A204.1 (cell line): ENCODE measurements around the gene PCGF3.
"Not testable (repeated sequence)": the region's sequence is repeated elsewhere in the genome, so short reads cannot be mapped to it uniquely, and the experiment has no call there.

Experiments used
- FAIRE-seq: peaks from 2 replicates; lab custom pipeline; 2012; peaks lifted over from hg19 to GRCh38; lab: Jason Lieb, UNC

The PCGF3 gene

DNA sequence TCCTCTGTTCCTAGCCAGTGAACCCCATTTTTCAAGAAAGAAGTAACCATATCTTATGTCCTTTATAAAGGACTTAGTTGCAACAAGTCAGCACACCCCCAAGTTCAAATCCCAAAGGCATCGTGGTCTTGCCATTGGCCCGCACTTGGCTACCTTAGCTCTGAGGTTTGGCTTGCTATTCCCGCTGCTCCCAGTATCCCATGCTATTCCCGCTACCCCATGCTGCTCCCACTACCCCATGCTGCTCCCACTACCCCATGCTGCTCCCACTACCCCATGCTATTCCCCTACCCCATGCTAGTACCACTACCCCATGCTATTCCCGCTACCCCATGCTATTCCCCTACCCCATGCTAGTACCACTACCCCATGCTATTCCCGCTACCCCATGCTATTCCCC, 37.4 kb upstream of the PCGF3 start:
- FAIRE-seq, result not testable (repeated sequence)

DNA sequence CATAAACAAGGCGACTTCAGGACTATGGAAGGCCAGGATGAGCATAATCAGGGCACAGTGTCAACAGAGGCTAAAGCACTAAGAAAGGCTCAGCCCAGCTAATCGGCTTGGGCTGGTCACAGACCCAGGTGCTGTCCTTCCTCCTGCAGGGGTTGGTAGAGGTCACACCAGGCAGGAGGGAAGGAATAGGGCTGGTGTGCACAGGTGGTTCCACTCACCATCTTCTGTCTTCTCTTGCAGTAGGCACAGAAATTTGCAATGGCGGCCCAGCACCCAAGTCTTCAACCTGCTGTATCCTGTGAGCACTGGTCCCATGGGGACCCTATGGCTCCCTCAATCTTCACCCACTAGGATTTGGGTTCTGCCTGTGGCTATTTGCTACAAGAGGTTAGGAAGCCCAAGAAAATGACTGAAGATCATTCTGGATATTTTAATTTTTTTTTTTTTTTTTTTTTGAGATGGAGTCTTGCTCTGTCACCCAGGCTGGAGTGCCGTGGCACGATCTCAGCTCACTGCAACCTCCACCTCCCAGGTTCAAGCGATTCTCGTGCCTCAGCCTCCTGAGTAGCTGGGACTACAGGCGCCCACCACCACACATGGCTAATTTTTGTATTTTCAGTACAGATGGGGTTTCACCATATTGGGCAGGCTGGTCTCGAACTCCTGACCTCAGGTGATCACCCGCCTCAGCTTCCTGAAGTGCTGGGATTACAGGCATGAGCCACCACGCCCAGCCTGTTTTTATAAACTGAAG, 35.6 kb upstream of the PCGF3 start:
- not testable (repeated sequence) for FAIRE-seq

DNA sequence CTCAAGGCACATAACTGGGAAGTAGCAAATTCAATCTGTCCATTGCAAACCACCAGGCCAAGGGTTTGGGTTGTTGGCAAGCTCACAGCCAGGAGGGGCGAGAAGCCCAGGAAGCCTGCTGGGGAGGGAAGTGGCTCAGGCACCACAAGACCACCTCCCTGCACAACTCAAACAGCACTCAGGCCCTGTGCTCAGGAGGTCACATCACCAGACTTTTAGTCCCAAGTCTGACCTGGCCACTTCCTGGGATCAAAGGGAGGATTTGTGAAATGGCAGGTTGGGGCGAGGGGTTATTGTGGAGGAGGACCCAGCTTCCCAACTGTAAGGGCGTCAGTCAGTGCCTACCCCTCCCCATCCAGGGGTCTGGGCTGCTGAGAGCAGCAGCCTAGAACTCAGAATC, 33.9 kb upstream of the PCGF3 start:
- no peak for FAIRE-seq

DNA sequence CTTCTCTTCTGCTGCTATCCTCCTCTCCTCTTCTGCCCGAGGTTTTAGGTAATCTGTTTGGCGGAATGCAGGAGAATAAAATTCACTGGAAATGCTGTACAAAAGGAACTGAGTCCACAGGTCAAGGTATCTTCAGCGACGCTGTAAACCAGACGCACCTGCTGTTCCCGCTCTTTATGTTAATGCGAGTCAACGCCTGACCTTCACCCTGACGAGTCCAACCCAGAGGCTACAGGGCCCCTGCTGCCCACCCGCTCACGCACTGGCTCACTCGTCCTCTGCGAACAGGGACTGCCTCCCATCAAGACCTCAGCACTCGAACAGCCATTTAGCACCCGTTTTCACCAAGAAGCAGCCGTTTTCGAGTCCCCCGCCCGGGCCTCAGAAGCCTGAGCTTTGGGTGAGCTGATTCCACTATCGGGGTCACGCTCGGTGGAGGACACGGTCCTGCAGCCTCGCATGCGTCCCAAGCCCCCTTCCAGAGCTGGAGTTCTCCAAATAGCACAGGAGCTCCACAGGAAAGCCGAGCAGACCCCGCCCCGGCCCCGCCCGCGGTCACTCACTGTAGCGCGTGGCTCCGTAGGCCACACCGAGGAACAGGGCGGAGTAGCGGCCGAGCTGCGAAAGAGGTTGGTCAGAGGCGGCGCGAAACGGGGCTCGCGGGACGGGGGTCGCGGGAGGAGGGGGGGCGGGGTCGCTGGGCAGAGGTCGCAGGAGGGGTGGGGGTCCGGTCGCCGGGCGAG, 32.1 kb upstream of the PCGF3 start:
- FAIRE-seq, result no peak

DNA sequence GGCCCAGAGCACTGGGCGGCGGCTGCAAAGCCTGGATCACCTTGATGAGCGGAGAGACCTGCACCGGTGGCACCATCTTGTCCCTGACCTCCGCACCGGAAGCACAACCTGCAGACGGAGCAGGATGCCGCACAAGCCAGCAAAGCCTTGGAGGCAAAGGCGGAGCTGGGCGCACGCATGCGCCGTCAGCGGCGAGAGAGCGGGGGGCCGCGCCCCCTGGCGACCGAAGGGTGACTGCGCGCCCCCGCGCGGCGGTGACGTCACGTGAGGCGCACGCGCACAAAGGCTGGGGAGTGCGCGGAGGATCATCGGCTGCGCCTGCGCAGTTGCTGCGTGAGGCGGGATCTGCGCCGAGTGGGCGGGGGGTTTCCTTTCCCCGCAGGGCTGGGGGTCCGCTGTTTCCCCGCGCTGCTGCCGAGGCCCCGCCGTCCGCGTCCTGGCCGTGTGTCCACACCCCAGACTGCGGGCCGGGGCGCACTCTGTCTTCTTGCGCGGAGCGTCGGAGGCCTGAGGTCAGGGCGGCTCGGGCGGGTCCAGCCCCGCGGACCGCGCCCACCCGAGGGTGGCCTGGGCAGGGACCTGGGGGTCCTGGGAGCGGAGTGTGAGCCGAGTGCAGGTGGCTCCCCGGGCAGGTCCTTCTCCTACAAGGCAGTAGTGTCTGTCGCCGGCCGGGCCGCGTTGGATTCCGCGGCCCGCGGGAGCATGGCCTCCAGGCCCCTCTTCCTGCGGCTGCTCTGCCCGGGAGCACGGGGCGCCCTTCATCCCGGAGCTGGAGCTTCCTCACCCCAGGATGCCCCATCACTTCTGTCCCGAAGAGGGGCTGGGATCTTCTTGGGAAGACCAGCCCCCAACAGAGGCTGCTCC, 31.2 kb upstream of the PCGF3 start, which contains the start of the genes ATP5ME and MYL5:
Gene ATP5ME, minus strand, starts transcription at position 105 of the 864 bp plus-strand sequence. Its CDS starts 29 bp downstream, at position 76.
Gene MYL5, plus strand, starts transcription at position 371 of the 864 bp plus-strand sequence. CDS start 3,485 bp downstream, outside the sequence.
- no peak for FAIRE-seq

DNA sequence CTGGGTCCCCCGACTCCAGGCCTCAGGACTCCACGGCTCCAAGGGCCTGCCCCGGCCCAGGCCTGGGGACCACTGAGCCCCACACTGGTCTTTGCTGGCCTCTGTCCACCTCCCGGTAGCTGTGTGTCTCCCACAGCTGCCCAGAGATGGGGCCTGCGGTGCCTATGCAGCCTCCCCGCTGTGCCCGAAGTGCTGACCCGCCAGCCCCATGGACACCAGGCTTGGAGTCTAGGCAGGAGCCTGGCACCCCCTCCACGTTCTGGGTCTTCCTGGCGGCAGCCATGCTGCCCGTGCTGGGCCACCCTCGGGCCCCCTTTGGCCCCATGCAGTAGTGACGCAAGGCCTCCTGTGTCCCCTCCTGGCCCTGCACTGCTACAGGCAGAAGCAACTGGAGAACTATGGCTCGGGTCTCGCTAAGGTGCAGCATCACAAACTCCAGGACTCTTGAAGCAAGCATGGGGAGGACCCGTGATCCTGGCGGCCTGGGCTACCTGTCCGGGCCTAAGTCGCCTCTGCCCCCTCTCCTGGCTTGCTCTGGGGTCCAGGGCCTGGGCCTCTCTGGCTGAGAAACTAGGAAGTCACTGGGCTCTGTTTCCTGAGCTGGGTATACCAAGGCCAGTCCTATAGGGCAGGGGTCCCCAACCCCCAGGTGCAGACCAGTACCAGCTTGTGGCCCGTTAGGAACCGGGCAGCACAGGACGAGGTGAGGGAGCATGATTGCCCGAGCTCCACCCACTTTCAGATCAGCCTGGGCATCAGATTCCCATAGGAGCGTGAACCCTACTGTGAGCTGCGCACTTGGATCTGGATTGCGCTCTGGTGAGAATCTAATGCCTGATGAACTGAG, 30.4 kb upstream of the PCGF3 start:
- FAIRE-seq, result no peak

DNA sequence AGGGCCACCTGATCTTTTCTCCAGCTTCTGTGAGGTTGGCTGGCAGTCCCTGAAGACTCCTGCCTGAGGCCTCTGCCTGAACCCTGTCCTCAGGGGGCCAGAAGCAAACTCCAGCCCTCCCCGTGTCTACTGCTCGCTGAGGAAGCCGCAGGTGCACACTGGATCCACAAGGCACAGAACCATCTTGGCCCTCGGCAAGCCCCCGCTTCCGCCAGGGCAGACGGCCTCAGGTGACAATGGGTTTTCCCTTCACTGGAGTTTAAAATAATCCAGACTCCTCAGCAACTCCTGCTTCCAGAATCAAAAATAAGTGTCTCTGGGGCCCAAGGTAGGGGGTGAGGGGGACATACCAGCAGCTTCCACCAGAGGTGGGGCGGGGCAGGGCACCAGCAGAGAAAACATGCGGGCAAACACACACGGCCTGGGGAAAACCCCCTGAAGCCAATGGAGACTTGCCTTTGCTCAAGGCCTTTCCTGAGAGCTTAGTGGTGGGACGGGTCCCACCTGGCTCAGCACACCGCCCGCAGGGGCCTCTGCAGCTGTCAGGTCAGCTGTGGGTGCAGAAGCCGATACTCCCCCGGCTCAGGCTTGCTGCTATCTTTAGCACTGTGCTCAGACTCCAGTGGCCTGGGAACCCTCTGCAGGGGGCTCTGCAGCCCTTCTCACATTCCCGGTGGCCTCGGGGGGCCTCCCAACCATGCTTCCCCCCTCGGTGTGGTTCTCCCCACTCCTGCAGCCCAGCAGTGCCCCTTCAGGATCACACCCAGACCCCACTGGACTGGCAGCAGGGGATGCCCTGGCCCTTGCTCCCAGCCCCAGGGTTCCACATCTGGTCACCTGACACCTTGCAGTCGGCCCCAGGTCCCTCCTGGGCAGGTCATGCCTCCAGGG, 29.4 kb upstream of the PCGF3 start:
- no peak for FAIRE-seq

DNA sequence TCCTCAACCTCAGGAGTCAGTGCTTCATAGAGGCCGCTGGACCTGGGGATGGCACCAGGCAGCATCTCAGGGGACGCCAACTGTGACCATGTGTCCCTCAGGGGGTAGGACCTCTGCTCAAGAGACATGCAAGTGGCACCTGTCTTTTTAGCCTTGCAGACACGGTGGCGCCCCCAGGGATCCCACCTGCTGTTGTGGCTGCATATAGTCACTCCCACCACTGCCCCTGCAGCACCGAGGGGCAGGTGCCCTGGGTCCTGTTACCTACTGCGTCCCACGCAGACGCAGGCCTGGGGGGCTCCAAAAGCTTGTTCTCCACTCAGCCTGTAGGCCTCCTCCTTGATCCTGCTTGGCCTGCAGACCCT, 28.8 kb upstream of the PCGF3 start:
- FAIRE-seq, result no peak

DNA sequence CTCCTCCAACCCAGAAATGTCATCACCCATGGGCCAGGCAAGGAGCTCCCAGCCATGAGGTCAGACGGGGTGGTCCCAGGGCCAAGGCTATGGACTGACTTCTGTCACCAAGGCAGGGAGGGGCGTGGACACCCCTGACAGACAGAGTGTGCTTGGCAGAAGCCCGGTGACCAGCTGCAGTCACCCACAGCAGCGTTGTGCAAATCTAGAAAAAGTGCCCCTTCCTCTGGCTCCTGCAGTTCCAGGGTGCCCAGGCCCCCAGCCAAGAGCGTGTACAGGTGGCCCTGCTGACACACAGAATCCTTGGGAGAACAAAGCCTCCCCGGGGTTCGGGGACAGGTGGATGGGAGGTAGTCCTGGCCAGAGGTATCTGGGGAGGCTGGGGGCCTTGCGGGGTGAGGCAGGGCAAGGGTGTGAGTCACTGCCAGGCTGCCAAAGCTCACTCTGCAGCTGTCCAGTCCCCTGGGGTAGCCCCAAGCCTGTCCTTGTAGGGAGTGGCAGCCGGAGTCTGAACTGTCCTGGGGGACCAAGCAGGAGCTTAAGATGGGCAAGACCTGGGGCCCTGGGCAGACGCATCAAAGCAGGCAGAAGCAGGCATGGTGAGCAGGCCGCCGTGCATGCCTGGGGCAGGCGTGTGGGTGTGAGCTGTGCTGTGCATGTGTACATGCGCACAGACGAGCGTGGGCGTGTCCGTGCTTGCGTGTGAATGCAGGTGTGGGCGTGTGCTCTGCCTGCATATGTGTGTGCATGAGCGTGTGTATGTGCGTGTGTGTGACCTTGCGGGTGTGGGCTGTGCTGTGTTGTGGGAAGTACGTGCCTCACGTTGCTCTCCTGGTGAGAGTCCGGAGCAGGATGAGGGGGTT, 28.0 kb upstream of the PCGF3 start:
- no peak for FAIRE-seq

DNA sequence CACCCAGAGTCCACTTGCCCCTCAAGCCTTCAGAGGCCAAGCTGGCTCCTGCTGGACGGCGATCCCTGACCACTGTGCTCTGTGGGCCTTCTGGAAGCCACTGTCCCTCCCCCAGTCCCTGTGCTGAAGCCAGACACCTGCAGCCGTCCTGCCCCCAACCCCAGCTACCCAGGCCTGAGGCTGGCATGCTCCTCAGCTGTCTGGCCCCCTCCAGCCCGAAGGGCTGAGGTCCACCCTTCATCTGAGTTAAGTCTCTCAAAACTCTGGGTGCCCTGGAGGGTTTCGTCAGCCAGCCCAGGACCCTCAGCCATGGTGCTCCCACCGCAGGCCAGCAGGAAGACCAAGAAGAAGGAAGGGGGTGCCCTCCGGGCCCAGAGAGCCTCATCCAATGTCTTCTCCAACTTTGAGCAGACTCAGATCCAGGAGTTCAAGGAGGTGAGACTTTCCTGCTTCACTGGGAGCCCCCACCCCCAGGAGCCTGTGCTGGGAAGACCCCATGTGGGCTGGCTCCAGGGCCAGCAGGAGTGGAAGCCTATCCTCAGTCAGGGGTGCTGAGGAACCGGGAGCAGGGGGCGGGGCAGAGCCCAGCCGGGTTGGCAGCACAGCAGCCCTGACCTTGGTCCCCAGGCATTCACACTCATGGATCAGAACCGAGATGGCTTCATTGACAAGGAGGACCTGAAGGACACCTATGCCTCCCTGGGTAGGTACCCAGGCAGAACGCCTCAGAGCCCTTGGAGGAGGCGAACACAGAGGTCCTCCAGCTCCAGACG, 27.1 kb upstream of the PCGF3 start:
- no peak for FAIRE-seq

DNA sequence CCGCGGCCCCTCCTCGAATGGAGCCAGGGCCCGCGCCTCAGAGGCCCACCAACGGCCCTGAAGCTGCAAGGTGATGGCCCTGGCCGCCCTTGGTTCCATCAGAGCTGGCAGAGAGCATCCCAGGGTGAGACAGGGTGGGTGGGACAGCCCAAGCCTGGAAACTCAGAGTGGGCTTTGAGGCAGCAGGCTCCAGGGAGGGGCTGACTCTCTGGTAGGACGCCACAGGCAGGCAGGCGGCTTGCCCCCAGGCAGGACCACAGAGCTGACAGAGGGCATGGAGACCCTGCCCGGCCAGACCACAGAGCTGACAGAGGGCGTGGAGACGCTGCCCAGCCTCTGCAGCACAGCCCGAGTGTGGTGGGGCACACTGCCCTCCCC, 26.5 kb upstream of the PCGF3 start:
- FAIRE-seq, result no peak

DNA sequence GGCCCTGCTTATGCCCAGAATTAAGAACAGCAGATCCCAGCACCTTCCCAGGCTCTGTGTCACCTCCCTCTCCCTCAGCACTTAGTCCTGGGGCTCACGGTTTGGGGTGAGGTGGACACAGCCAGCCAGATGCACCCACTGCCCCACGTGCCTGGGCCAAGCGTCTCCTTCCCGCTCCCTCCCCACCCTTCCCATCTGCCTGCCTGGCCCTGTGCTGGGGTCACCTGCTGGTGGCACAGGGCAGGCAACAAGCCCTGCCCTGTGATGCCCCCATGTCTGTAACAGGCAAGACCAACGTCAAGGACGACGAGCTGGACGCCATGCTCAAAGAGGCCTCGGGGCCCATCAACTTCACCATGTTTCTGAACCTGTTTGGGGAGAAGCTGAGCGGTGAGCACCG, 26.0 kb upstream of the PCGF3 start:
- FAIRE-seq, result no peak

DNA sequence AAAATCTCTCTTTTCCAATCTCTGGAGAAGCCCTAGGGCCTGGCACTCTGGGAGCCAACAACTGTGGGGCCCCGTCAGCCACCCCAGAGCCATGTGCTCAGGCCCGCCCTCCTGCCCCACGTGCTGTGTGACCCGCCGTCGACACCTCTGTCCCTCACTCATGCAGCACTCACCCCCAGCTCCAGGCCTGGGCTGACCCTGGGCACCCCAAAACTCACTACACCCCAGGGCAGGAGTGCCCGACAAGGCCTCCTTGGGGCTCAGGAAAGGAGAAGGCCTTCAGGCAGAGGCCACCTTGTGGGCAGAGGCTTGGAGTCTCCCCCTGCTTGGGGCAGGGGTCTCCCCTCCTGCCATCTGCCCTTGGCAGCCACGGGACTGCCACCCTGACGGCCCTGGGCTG, 25.5 kb upstream of the PCGF3 start:
- FAIRE-seq, result no peak

DNA sequence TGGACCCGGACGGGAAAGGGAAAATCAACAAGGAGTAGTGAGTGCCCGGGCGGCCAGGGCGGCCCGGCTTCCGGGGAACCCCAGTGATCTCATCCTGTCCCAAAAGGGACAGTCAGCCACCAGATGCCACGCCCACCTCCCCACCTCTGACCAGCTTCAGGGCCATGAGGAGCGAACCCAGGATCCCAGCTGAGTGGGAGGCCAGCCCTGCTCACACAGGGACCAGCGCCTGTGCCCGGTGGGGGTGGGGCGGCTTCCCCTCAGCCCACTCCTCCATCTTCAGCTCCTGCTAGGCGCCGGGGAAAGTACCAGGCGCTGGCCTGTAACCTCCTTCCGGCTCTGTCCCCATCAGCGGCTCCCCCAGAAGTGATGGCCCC, 25.1 kb upstream of the PCGF3 start:
- FAIRE-seq, result no peak

DNA sequence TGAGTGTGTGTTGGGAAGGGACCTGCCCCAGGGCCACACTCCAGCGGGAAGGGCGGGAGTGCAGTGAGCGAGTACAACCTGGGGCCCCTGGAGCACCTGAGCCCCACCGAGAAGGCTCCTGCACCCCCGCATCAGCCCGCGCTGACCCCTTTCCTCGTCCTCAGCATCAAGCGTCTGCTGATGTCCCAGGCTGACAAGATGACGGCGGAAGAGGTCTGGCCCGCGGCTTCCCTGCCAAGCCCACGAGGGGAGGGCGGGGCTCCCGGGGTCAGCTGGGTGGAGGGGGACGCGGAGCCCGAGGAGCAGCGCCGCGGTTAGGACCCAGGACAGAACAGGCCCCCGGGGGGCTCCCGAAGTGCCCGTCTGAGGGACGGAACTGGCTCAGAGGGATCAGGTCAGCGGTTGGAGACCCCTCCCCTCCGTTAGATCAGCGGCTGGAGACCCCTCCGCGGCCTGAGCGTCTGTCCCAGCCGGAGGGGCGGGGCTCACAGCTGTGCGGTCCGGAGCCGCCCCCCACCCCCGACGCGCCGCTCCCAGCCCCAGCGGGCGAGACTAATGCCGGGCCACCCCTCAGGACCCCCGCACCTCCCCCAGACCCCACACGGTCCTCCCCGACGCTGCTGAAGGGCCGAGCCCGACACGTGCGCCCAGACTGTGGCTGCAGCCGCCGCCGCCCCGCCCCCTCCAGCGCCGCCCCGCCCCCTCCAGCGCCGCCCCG, 24.5 kb upstream of the PCGF3 start:
- FAIRE-seq, result no peak

DNA sequence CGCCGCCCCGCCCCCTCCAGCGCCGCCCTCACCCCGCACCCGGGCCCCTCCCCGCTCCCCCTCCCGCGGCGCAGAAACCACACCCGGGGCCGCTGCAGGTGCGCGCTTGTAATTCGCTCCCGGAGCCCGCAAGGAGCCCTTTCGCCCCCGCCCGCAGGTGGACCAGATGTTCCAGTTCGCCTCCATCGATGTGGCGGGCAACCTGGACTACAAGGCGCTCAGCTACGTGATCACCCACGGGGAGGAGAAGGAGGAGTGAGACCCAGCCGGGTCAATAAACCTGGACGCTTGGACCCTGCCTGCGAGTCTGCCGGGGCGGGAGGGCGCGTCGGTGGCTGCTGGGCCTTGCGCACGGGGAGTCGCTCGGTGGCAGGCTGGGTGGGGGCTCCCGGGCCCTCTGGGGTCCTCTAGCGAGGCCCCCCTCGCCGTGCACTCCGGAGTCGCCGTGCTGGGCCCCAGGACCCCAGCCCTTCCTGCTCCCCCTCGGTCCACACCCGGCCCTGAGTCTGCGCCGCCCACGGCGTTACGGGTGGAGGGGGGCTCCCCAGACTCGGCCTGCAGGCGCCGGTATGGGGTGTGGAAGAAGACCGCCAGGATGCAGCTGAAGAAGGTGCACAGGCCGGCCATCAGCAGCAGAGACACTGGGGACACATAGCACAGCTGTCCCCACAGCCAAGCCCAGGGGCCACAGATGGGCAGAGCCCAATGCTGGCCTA, 23.7 kb upstream of the PCGF3 start:
- FAIRE-seq, result no peak

DNA sequence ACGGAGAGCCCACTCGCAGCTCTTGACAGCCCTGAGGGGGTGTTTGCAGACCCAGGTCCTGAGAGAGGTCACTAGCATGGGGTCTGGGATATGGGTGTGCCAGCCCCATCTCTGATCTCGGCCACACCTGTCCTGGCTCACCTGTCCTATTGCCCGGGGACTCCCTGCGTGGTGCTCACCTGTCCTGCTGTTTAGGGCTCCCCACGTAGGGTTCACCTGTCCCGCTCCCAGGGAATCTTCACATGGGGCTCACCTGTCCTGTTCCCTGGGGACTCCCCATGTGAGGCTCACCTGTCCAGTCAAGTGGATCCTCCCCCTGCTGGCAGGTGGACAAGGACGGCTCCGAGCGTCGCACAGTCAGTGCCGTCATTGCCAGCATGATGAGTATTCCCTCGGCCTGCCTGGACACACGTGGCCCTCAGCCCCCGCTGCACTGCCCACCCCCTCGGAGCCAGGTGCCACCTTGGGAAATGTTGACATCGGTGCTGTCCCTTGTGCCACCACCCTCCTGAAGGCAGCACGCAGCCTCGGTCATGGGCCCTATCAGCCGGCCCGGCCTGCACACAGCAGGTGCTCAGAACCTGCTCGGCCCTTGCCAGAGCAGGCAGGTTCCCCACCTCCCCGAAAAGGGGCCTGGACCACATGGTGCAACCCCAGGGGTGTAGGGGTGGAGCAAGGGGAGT, 23.0 kb upstream of the PCGF3 start:
- FAIRE-seq, result no peak
